CD4-positive, alpha-beta T cell treated with Interleukin-15 for 4 hours (primary cell): ENCODE results near the gene YWHAG.
"Not testable (repeated sequence)": the region's sequence is repeated elsewhere in the genome, so short reads cannot be mapped to it uniquely, and the experiment has no call there.

ENCODE experiments used
- DNase-seq: peaks from one replicate; pipeline ENCODE4 v3.0.0-alpha.2; 2020; ENCODE audit warnings: low spot score

YWHAG gene

GRCh38 chr7:76377186-76377918 lies 18.6 kb upstream of the YWHAG start:
- DNase-seq: no peak

- DNase-seq: no peak
Observed at GRCh38 chr7:76375251-76375650, 16.5 kb upstream of the YWHAG start.

GRCh38 chr7:76372984-76373833 lies 14.4 kb upstream of the YWHAG start:
- DNase-seq: no peak

GRCh38 chr7:76371396-76371795 lies 12.6 kb upstream of the YWHAG start:
- no peak for DNase-seq

- no peak for DNase-seq
Observed at GRCh38 chr7:76369018-76369417, 10.2 kb upstream of the YWHAG start.

GRCh38 chr7:76368190-76368589 lies 9.4 kb upstream of the YWHAG start:
- no peak for DNase-seq

GRCh38 chr7:76364198-76364584 lies 5.4 kb upstream of the YWHAG start:
- DNase-seq: no peak

- DNase-seq: not testable (repeated sequence)
Observed at GRCh38 chr7:76363754-76364153, 5.0 kb upstream of the YWHAG start.

- no peak for DNase-seq
Observed at GRCh38 chr7:76359978-76360638, 1.3 kb upstream of the YWHAG start.

- peak; percentile 97 for DNase-seq
Observed at GRCh38 chr7:76359111-76359977, 553 bp upstream of the YWHAG start.

GRCh38 chr7:76358011-76358480 lies 745 bp downstream of the YWHAG start:
- DNase-seq: peak; percentile 23

GRCh38 chr7:76357475-76358010 lies 1.2 kb downstream of the YWHAG start:
- DNase-seq: no peak

- no peak for DNase-seq
Observed at GRCh38 chr7:76356823-76357222, 2.0 kb downstream of the YWHAG start.

- DNase-seq: no peak
Observed at GRCh38 chr7:76356115-76356514, 2.7 kb downstream of the YWHAG start.

- no peak for DNase-seq
Observed at GRCh38 chr7:76354981-76355730, 3.6 kb downstream of the YWHAG start.

- DNase-seq: no peak
Observed at GRCh38 chr7:76354516-76354915, 4.3 kb downstream of the YWHAG start.

- DNase-seq: no peak
Observed at GRCh38 chr7:76353744-76354143, 5.0 kb downstream of the YWHAG start.

- DNase-seq: no peak
Observed at GRCh38 chr7:76352193-76352592, 6.6 kb downstream of the YWHAG start.

GRCh38 chr7:76351372-76351771 lies 7.4 kb downstream of the YWHAG start:
- no peak for DNase-seq

GRCh38 chr7:76349313-76349885 lies 9.4 kb downstream of the YWHAG start:
- DNase-seq: no peak
